Esophagus muscularis mucosa (tissue), 4 donors: ENCODE data around the gene UBASH3B. TPM values are rescaled to one million over a fixed set of nuclear protein-coding genes. Genes with fewer than 3 reads are reported as not detected.

ENCODE experiments used
- DNase-seq: peaks from one replicate; pipeline ENCODE4 v3.0.0-alpha.2; 2017; ENCODE audit errors: extremely low spot score
- H3K27ac ChIP-seq, 4 donors: fragments of 200-600 bp; sonication (generic); replicated peaks in 1 of 4; 1 replicate in 3 of 4; 2 replicates in 1 of 4; pipeline ENCODE4 v1.5.1; 2016 to 2019; ENCODE audit warnings: mild to moderate bottlenecking in 1 of 4
- H3K27me3 ChIP-seq, 4 donors: fragments of 200-600 bp; sonication (generic); one replicate each; pipeline versions ENCODE4 v1.5.1 to v1.6.0; 2016 to 2019
- H3K36me3 ChIP-seq, 4 donors: fragments of 200-600 bp; sonication (generic); one replicate each; pipeline ENCODE4 v1.5.1; 2016 to 2019
- H3K4me1 ChIP-seq, 4 donors: fragments of 200-600 bp; sonication (generic); one replicate each; pipeline ENCODE4 v1.5.1; 2016 to 2019
- H3K4me3 ChIP-seq, 4 donors: fragments of 200-600 bp; sonication (generic); 1 replicate in 2 of 4; 2 replicates in 2 of 4; pipeline ENCODE4 v1.5.1; 2016 to 2019; ENCODE audit warnings: mild to moderate bottlenecking in 4 of 4, moderate library complexity in 1 of 4
- H3K9me3 ChIP-seq, 4 donors: fragments of 200-600 bp; sonication (generic); 1 replicate in 3 of 4; 2 replicates in 1 of 4; pipeline ENCODE4 v1.5.1; 2016 to 2019
- CTCF ChIP-seq, 3 experiments: fragments of 200-600 bp in 2 of 3; fragments of 450-650 bp in 1 of 3; sonication (generic) in 2 of 3; IDR thresholded peaks; one replicate each; pipeline ENCODE4 v1.5.1; 2017 to 2019; ENCODE audit warnings: antibody characterized with exemption in 3 of 3, mild to moderate bottlenecking in 2 of 3, moderate library complexity in 1 of 3
- EP300 ChIP-seq: sonication (generic); formaldehyde crosslinking; IDR thresholded peaks from one replicate; pipeline ENCODE4 v1.6.1; 2017; ENCODE audit warnings: antibody characterized with exemption
- POLR2A ChIP-seq: fragments of 450-650 bp; IDR thresholded peaks from one replicate; pipeline ENCODE4 v1.6.1; 2017; ENCODE audit warnings: antibody characterized with exemption, moderate library complexity, mild to moderate bottlenecking, low read depth
- POLR2AphosphoS5 ChIP-seq, 2 donors: sonication (generic); formaldehyde crosslinking; IDR thresholded peaks; one replicate each; pipeline ENCODE4 v1.6.1; 2017; ENCODE audit warnings: antibody characterized with exemption in 2 of 2
- WGBS: methylation state at CpG from one replicate; pipeline ENCODE4 v1.1.5; 2018; 5-methylcytosine and 5-hydroxymethylcytosine counted together
- intact Hi-C: fragments of 100-400 bp; cut with DNase I; formaldehyde crosslinking; loops from one replicate; pipeline ENCODE4 v1.15.1; 2023
- total RNA-seq, 4 donors: library from RNA; depleted of rRNA; stranded (reverse); fragments of >200 nt; gene quantifications; one replicate each; pipeline versions ENCODE4 v1.1.0 to v1.2.1, GENCODE V29; 2016

UBASH3B gene
- total RNA-seq, 4 donors from 2014 or later, result 0.42 to 6.8 (median 1.7) TPM

GRCh38 chr11:122799406-122800105, 144.0 kb downstream of the UBASH3B start:
- Histone ChIP-seq H3K36me3 (peaks cover 0 to 28% (median 4%) of the 10 kb centered on the region in 4 donors), H3K27me3 (no peaks in the 10 kb centered on the region), H3K9me3 (no peaks in the 10 kb centered on the region), H3K4me3 (no peak overlapping the region), H3K4me1 (peaks cover 0 to 4% (median 2%) of the 10 kb centered on the region in 4 donors), H3K27ac (no peak overlapping the region)
- 81% methylated on average over 4 of the region's 4 CpGs for WGBS
- intact Hi-C loops, result loop anchor here (5.0 kb wide), 1 partner anchor 53 kb away; no protein-coding TSS in a partner anchor
- TF ChIP-seq EP300 (no peak), CTCF (IDR thresholded peaks at IDR 0.05) (no peak), POLR2AphosphoS5 (IDR thresholded peaks at IDR 0.05) (no peak), POLR2A (no peak)
- DNase-seq, result no peak

- H3K9me3 ChIP-seq, result no peaks in the 10 kb centered on the region
- H3K36me3 ChIP-seq, result peaks cover 0 to 18% (median 0%) of the 10 kb centered on the region in 4 donors
- intact Hi-C loops, result no loop called here
- DNase-seq, result no peak
- no peaks in the 10 kb centered on the region for H3K27me3 ChIP-seq
- H3K27ac ChIP-seq, result no peak overlapping the region
- no peak for TF ChIP-seq CTCF (IDR thresholded peaks at IDR 0.05)
- TF ChIP-seq POLR2A, result no peak
- TF ChIP-seq POLR2AphosphoS5 (IDR thresholded peaks at IDR 0.05), result no peak
- TF ChIP-seq EP300, result no peak
- peaks cover 0 to 5% (median 2%) of the 10 kb centered on the region in 4 donors for H3K4me1 ChIP-seq
- no peak overlapping the region for H3K4me3 ChIP-seq
- WGBS, result 97% methylated on average over 5 of the region's 5 CpGs
Measured at GRCh38 chr11:122802876-122803275, 147.4 kb downstream of the UBASH3B start.

- H3K27me3 ChIP-seq, result no peaks in the 10 kb centered on the region
- 92% methylated on average over 2 of the region's 2 CpGs for WGBS
- intact Hi-C loops, result no loop called here
Measured at GRCh38 chr11:122803306-122803705, 147.8 kb downstream of the UBASH3B start.

GRCh38 chr11:122803716-122804115, 148.2 kb downstream of the UBASH3B start:
- H3K36me3 ChIP-seq, result peaks cover 0 to 17% (median 0%) of the 10 kb centered on the region in 4 donors
- 98% methylated on average over 5 of the region's 5 CpGs for whole genome bisulfite sequencing
- peaks cover 0 to 13% (median 5%) of the 10 kb centered on the region in 4 donors for H3K4me1 ChIP-seq
- intact Hi-C loops, result no loop called here
- TF ChIP-seq POLR2AphosphoS5 (IDR thresholded peaks at IDR 0.05) (no peak), POLR2A (no peak), EP300 (no peak), CTCF (IDR thresholded peaks at IDR 0.05) (no peak)
- no peak overlapping the region for H3K4me3 ChIP-seq
- no peaks in the 10 kb centered on the region for H3K27me3 ChIP-seq
- no peak overlapping the region for H3K27ac ChIP-seq
- no peak for DNase-seq
- H3K9me3 ChIP-seq, result no peaks in the 10 kb centered on the region

More at GRCh38 chr11:122803306-122803705, 147.8 kb downstream of the UBASH3B start:
- no peaks in the 10 kb centered on the region for H3K9me3 ChIP-seq
- no peak for TF ChIP-seq CTCF (IDR thresholded peaks at IDR 0.05)
- TF ChIP-seq POLR2A, result no peak
- TF ChIP-seq EP300, result no peak
- TF ChIP-seq POLR2AphosphoS5 (IDR thresholded peaks at IDR 0.05), result no peak
- peaks cover 0 to 9% (median 3%) of the 10 kb centered on the region in 4 donors for H3K4me1 ChIP-seq
- DNase-seq, result no peak
- H3K27ac ChIP-seq, result no peak overlapping the region
- no peak overlapping the region for H3K4me3 ChIP-seq
- H3K36me3 ChIP-seq, result peaks cover 0 to 17% (median 0%) of the 10 kb centered on the region in 4 donors
